Measurements from ENCODE around the gene LOX. TPM values are rescaled to one million over a fixed set of nuclear protein-coding genes. Genes with fewer than 3 reads are reported as not detected.

The LOX gene
- total and polyA plus RNA-seq, 9 of the 15 experiments (the other 6 are each of a cell fraction or from before 2014, with no cell fraction given) = 0.06 to 0.09 TPM; not detected in 7

DNA sequence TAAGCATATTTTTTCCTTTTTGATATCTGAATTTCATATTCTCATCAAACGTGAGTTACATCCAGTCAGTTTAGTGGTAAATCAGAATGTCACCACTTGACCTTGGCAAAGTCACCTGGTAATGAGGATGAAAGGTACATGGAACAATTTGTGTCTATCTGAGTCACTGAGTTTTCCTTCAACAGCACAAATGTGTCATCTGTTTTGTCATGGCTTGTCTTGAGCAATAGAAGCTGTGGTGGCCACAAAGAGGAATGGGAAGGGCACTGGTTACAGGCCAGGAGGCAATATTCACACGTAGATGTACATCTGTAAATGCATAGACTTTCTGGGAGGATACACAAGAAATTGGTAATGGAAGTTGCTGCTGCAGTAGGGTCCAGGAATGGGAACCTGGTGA, 42.9 kb upstream of the LOX start (continued):
- TF ChIP-seq, protein P1, sequence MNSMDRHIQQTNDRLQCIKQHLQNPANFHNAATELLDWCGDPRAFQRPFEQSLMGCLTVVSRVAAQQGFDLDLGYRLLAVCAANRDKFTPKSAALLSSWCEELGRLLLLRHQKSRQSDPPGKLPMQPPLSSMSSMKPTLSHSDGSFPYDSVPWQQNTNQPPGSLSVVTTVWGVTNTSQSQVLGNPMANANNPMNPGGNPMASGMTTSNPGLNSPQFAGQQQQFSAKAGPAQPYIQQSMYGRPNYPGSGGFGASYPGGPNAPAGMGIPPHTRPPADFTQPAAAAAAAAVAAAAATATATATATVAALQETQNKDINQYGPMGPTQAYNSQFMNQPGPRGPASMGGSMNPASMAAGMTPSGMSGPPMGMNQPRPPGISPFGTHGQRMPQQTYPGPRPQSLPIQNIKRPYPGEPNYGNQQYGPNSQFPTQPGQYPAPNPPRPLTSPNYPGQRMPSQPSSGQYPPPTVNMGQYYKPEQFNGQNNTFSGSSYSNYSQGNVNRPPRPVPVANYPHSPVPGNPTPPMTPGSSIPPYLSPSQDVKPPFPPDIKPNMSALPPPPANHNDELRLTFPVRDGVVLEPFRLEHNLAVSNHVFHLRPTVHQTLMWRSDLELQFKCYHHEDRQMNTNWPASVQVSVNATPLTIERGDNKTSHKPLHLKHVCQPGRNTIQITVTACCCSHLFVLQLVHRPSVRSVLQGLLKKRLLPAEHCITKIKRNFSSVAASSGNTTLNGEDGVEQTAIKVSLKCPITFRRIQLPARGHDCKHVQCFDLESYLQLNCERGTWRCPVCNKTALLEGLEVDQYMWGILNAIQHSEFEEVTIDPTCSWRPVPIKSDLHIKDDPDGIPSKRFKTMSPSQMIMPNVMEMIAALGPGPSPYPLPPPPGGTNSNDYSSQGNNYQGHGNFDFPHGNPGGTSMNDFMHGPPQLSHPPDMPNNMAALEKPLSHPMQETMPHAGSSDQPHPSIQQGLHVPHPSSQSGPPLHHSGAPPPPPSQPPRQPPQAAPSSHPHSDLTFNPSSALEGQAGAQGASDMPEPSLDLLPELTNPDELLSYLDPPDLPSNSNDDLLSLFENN (IDR thresholded peaks at IDR 0.05; ENCODE audit: low read depth in 2 of 2, low read length in 2 of 2) = no peak
- TF ChIP-seq ARHGAP35 (IDR thresholded peaks at IDR 0.05; ENCODE audit: partially characterized antibody) (no peak), ETV6 (IDR thresholded peaks at IDR 0.05; ENCODE audit: borderline replicate concordance in 1 of 2, low read depth in 2 of 2, low read length in 1 of 2) (no peak), ETV6 (CRISPR knock-in tag; IDR thresholded peaks at IDR 0.05; ENCODE audit: borderline replicate concordance) (no peak)
- TF ChIP-seq, protein P2, sequence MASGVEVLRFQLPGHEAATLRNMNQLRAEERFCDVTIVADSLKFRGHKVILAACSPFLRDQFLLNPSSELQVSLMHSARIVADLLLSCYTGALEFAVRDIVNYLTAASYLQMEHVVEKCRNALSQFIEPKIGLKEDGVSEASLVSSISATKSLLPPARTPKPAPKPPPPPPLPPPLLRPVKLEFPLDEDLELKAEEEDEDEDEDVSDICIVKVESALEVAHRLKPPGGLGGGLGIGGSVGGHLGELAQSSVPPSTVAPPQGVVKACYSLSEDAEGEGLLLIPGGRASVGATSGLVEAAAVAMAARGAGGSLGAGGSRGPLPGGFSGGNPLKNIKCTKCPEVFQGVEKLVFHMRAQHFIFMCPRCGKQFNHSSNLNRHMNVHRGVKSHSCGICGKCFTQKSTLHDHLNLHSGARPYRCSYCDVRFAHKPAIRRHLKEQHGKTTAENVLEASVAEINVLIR (CRISPR knock-in tag; IDR thresholded peaks at IDR 0.05) = no peak

DNA sequence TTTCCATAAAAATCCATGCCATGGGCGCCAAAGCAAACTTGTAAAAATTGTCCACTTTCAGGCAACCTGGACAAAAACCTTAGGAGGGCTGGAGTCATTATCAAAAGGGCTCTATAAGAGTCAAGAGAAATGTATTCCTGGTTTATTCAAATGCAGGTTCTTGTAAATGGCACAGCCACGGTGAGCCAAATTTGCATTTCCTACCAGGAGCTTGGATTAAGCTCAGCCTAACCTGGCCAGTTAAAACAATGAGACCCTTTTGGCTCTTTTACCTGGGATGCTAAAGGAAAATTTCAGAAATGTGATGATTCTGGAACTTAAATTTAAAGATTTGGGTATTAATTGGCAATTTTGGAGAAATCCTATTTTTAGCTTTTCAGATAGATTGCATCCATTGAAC, 42.4 kb upstream of the LOX start:
- intact Hi-C loops (cut with micrococcal nuclease) = no loop called here
- Histone ChIP-seq H3K9me1 (ENCODE audit: control insufficient read depth, insufficient read depth, low read length) (no peaks in the 10 kb centered on the region), H3K27me3 (ENCODE audit: control insufficient read depth in 2 of 2, insufficient read depth in 2 of 2, low read length in 2 of 2) (no peaks in the 10 kb centered on the region), H3K79me2 (ENCODE audit: control insufficient read depth, insufficient read depth, low read length) (no peaks in the 10 kb centered on the region), H2AFZ (ENCODE audit: low read depth, low read length) (no peak overlapping the region), H3K36me3 (ENCODE audit: control insufficient read depth, insufficient read depth, low read length) (no peaks in the 10 kb centered on the region), H3K9ac (ENCODE audit: insufficient read depth in 1 of 2, low read depth in 2 of 2, low read length in 2 of 2) (no peak overlapping the region), H3K9me3 (replicated peaks; ENCODE audit: control insufficient read depth, insufficient read depth, low read depth, low read length) (no peaks in the 10 kb centered on the region), H3K4me3 (no peak overlapping the region), H3K4me1 (replicated peaks in 1 of 2; ENCODE audit: control insufficient read depth in 2 of 2, insufficient read depth in 2 of 2, low read length in 2 of 2) (peaks cover 0 to 31% of the 10 kb centered on the region in 2 experiments; a peak in 2 of 5 replicates), H4K20me1 (replicated peaks; ENCODE audit: control insufficient read depth, insufficient read depth, low read length) (no peaks in the 10 kb centered on the region), H3K27ac (ENCODE audit: extremely low read depth, low read depth, low read length) (no peak overlapping the region), H3K4me2 (ENCODE audit: insufficient read depth, low read length) (no peak overlapping the region)
- in situ Hi-C loops (cut with MboI) = no loop called here
- CTCF ChIA-PET (ENCODE audit: low intra/inter-chr PET ratio) = no interaction called here
- DNase-seq (ENCODE audit: extremely low read depth in 1 of 4, low spot score in 3 of 4) = no peak
- no TSS peak for BruUV-seq (replicated peaks)
- no peak for ATAC-seq
- 79% methylated on average over 2 of the region's 2 CpGs for WGBS (ENCODE audit: insufficient coverage, low coverage, missing lambda C conversion rate)
- POLR2A ChIA-PET = no interaction called here
- FAIRE-seq = no peak
- TF ChIP-seq, protein P3, sequence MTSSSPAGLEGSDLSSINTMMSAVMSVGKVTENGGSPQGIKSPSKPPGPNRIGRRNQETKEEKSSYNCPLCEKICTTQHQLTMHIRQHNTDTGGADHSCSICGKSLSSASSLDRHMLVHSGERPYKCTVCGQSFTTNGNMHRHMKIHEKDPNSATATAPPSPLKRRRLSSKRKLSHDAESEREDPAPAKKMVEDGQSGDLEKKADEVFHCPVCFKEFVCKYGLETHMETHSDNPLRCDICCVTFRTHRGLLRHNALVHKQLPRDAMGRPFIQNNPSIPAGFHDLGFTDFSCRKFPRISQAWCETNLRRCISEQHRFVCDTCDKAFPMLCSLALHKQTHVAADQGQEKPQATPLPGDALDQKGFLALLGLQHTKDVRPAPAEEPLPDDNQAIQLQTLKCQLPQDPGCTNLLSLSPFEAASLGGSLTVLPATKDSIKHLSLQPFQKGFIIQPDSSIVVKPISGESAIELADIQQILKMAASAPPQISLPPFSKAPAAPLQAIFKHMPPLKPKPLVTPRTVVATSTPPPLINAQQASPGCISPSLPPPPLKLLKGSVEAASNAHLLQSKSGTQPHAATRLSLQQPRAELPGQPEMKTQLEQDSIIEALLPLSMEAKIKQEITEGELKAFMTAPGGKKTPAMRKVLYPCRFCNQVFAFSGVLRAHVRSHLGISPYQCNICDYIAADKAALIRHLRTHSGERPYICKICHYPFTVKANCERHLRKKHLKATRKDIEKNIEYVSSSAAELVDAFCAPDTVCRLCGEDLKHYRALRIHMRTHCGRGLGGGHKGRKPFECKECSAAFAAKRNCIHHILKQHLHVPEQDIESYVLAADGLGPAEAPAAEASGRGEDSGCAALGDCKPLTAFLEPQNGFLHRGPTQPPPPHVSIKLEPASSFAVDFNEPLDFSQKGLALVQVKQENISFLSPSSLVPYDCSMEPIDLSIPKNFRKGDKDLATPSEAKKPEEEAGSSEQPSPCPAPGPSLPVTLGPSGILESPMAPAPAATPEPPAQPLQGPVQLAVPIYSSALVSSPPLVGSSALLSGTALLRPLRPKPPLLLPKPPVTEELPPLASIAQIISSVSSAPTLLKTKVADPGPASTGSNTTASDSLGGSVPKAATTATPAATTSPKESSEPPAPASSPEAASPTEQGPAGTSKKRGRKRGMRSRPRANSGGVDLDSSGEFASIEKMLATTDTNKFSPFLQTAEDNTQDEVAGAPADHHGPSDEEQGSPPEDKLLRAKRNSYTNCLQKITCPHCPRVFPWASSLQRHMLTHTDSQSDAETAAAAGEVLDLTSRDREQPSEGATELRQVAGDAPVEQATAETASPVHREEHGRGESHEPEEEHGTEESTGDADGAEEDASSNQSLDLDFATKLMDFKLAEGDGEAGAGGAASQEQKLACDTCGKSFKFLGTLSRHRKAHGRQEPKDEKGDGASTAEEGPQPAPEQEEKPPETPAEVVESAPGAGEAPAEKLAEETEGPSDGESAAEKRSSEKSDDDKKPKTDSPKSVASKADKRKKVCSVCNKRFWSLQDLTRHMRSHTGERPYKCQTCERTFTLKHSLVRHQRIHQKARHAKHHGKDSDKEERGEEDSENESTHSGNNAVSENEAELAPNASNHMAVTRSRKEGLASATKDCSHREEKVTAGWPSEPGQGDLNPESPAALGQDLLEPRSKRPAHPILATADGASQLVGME (CRISPR knock-in tag; IDR thresholded peaks at IDR 0.05) = no peak
- TF ChIP-seq, protein P4, sequence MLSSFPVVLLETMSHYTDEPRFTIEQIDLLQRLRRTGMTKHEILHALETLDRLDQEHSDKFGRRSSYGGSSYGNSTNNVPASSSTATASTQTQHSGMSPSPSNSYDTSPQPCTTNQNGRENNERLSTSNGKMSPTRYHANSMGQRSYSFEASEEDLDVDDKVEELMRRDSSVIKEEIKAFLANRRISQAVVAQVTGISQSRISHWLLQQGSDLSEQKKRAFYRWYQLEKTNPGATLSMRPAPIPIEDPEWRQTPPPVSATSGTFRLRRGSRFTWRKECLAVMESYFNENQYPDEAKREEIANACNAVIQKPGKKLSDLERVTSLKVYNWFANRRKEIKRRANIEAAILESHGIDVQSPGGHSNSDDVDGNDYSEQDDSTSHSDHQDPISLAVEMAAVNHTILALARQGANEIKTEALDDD (IDR thresholded peaks at IDR 0.05) = no peak
- TF ChIP-seq SIRT6 (IDR thresholded peaks at IDR 0.05; ENCODE audit: low read depth, low read length) (no peak), ZNF217 (CRISPR knock-in tag; IDR thresholded peaks at IDR 0.05) (no peak), PYGO2 (tag; IDR thresholded peaks at IDR 0.05) (no peak)

All from K562 (cell line).